ENCODE data around the gene SUGP1. TPM values are rescaled to one million over a fixed set of nuclear protein-coding genes. Genes with fewer than 3 reads are reported as not detected.

SUGP1 gene
- total RNA-seq, 1 donor, result 32.0 TPM

GRCh38 chr19:19236173-19236572 is 84.1 kb downstream of the SUGP1 start:
- DNase-seq (ENCODE audit: low read depth in 2 of 3, low spot score in 2 of 3), result no peak

GRCh38 chr19:19234220-19234816 is 86.0 kb downstream of the SUGP1 start:
- DNase-seq (ENCODE audit: low read depth in 2 of 3, low spot score in 2 of 3), result no peak

- no peak for DNase-seq (ENCODE audit: low read depth in 2 of 3, low spot score in 2 of 3)
These were observed 88.0 kb downstream of the SUGP1 start for GRCh38 chr19:19232261-19232721.

- DNase-seq (ENCODE audit: low read depth in 2 of 3, low spot score in 2 of 3), result no peak
These were observed 89.3 kb downstream of the SUGP1 start for GRCh38 chr19:19230999-19231398.

- DNase-seq (ENCODE audit: low read depth in 2 of 3, low spot score in 2 of 3), result no peak
These were observed 90.6 kb downstream of the SUGP1 start for GRCh38 chr19:19229701-19230100.

GRCh38 chr19:19227217-19227616 is 93.1 kb downstream of the SUGP1 start:
- DNase-seq (ENCODE audit: low read depth in 2 of 3, low spot score in 2 of 3), result no peak

GRCh38 chr19:19226663-19227062 is 93.6 kb downstream of the SUGP1 start:
- DNase-seq (ENCODE audit: low read depth in 2 of 3, low spot score in 2 of 3), result no peak

GRCh38 chr19:19226204-19226603 is 94.1 kb downstream of the SUGP1 start:
- DNase-seq (ENCODE audit: low read depth in 2 of 3, low spot score in 2 of 3), result no peak

Small RNA genes lying within 50 kb of the gene (small RNA-seq; reads per million reads assigned to genes)
- gene RNU6-1028P, result not detected

Other genes starting within 250 kb of the SUGP1 start
- gene TMEM161A, start 182.0 kb downstream of the SUGP1 start, total RNA-seq, result 33.4 TPM
- gene MEF2B, start 150.2 kb downstream of the SUGP1 start, total RNA-seq, result 0.27 TPM
- 17.2 TPM for gene BORCS8, start 128.4 kb downstream of the SUGP1 start, total RNA-seq
- gene RFXANK, start 128.3 kb downstream of the SUGP1 start, total RNA-seq, result 90.2 TPM
- 10.5 TPM for gene NR2C2AP, start 117.1 kb downstream of the SUGP1 start, total RNA-seq
- gene NCAN, start 108.6 kb downstream of the SUGP1 start, total RNA-seq, result not detected
- gene TM6SF2, start 47.2 kb downstream of the SUGP1 start, total RNA-seq, result under 0.01 TPM
- gene MAU2, start 320 bp upstream of the SUGP1 start, total RNA-seq, result 111 TPM
- 47.1 TPM for gene GATAD2A, start 85.2 kb upstream of the SUGP1 start, total RNA-seq
- 5.4 TPM for gene TSSK6, start 195.0 kb upstream of the SUGP1 start, total RNA-seq
- gene NDUFA13, start 195.7 kb upstream of the SUGP1 start, total RNA-seq, result 203 TPM
- 0.54 TPM for gene YJEFN3, start 208.4 kb upstream of the SUGP1 start, total RNA-seq
- 0.27 TPM for gene CILP2, start 217.8 kb upstream of the SUGP1 start, total RNA-seq